Measurements from ENCODE around the gene PRMT3. TPM values are rescaled to one million over a fixed set of nuclear protein-coding genes. Genes with fewer than 3 reads are reported as not detected.

The PRMT3 gene
- total and polyA plus RNA-seq, 2 of the 4 experiments (the other 2 are of a cell fraction), result 8.8 to 11.3 TPM

DNA sequence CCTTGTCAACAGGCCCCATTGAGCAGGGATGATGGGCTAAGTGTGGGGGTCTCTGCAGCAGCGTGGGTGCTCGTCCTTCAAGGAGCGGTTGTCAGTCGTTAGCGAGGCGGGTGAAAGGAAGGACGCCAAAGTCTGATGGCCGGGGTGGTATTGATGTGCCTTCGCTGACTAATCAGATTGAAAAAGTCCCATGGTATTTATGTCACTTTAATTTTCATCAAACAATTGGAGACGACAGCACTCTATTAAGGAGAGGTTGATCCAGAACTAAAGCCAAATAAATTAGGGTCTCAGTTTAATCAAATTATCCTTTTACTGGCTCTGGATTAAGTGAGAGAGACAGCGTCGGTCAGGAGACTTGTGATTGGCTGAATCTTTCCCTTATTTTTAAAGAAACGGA is 14.4 kb upstream of the PRMT3 start:
- Histone ChIP-seq H3K14ac (replicated peaks; ENCODE audit: low read depth, low read length) (no peak overlapping the region), H2BK15ac (ENCODE audit: low read depth, low read length) (no peak overlapping the region), H2AK5ac (ENCODE audit: low read depth, low read length) (no peak overlapping the region), H3K79me1 (ENCODE audit: low read depth in 1 of 2, low read length in 2 of 2) (peaks cover 3 to 7% of the 10 kb centered on the region in 2 experiments; a peak in 3 of 4 replicates), H3K4ac (ENCODE audit: low read depth, low read length) (no peak overlapping the region), H3K18ac (ENCODE audit: low read depth, low read length) (no peak overlapping the region), H3K4me2 (ENCODE audit: low read depth, low read length) (no peak overlapping the region), H3K27ac (ENCODE audit: insufficient read depth, low read length) (no peak overlapping the region), H4K5ac (ENCODE audit: low read depth, low read length) (no peak overlapping the region), H4K8ac (ENCODE audit: low read depth in 2 of 2, low read length in 2 of 2) (no peak overlapping the region), H4K20me1 (ENCODE audit: insufficient read depth, low read length) (no peaks in the 10 kb centered on the region), H2BK20ac (ENCODE audit: low read depth, low read length) (no peak overlapping the region), H3K9me1 (ENCODE audit: insufficient read depth, low read length) (peaks cover 4% of the 10 kb centered on the region), H2BK5ac (ENCODE audit: low read depth, low read length, poor library complexity, severe bottlenecking) (no peak overlapping the region), H4K91ac (ENCODE audit: insufficient read depth, low read depth, low read length) (no peak overlapping the region), H3K9ac (ENCODE audit: low read depth, low read length) (no peak overlapping the region), H3K36me3 (ENCODE audit: control insufficient read depth, insufficient read depth, low read length) (peaks cover 3% of the 10 kb centered on the region), H3K4me1 (ENCODE audit: control insufficient read depth, insufficient read depth, low read length) (peaks cover 9% of the 10 kb centered on the region), H2BK120ac (ENCODE audit: low read depth, low read length) (no peak overlapping the region), H3K27me3 (ENCODE audit: control insufficient read depth, insufficient read depth, low read length) (no peaks in the 10 kb centered on the region), H2AK9ac (replicated peaks; ENCODE audit: low read depth, low read length, poor library complexity) (no peak overlapping the region), H3K56ac (ENCODE audit: extremely low read depth, insufficient read depth, low read length) (no peak overlapping the region), H3K9me3 (ENCODE audit: control insufficient read depth, insufficient read depth, low read length) (no peaks in the 10 kb centered on the region), H3K23ac (ENCODE audit: low read depth, low read length) (no peak overlapping the region), H2AFZ (replicated peaks; ENCODE audit: low read length, poor library complexity) (no peak overlapping the region), H3K4me3 (ENCODE audit: insufficient read depth, low read depth, low read length) (no peak overlapping the region)
- POLR2A ChIA-PET (ENCODE audit: unreplicated experiment), result no interaction called here
- ATAC-seq (ENCODE audit: low read depth), result no peak
- 95% methylated on average over 4 of the region's 13 CpGs; no CpG with 5 or more reads in 1 of the 2 experiments for WGBS, 2 experiments (ENCODE audit: extremely low coverage in 2 of 2, insufficient read length in 1 of 2)
- DNase-seq, result no peak
- TF ChIP-seq MAZ (IDR thresholded peaks at IDR 0.05; ENCODE audit: borderline replicate concordance, low read depth, low read length) (no peak), MXI1 (IDR thresholded peaks at IDR 0.05; ENCODE audit: borderline replicate concordance, low read depth, low read length) (no peak), CEBPB (IDR thresholded peaks at IDR 0.05; ENCODE audit: low read depth, low read length) (no peak), BHLHE40 (IDR thresholded peaks at IDR 0.05; ENCODE audit: low read depth, low read length) (no peak)
- TF ChIP-seq, protein P1, sequence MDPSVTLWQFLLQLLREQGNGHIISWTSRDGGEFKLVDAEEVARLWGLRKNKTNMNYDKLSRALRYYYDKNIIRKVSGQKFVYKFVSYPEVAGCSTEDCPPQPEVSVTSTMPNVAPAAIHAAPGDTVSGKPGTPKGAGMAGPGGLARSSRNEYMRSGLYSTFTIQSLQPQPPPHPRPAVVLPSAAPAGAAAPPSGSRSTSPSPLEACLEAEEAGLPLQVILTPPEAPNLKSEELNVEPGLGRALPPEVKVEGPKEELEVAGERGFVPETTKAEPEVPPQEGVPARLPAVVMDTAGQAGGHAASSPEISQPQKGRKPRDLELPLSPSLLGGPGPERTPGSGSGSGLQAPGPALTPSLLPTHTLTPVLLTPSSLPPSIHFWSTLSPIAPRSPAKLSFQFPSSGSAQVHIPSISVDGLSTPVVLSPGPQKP (IDR thresholded peaks at IDR 0.05; ENCODE audit: borderline replicate concordance, low read depth, low read length), result no peak
- TF ChIP-seq, protein P2, sequence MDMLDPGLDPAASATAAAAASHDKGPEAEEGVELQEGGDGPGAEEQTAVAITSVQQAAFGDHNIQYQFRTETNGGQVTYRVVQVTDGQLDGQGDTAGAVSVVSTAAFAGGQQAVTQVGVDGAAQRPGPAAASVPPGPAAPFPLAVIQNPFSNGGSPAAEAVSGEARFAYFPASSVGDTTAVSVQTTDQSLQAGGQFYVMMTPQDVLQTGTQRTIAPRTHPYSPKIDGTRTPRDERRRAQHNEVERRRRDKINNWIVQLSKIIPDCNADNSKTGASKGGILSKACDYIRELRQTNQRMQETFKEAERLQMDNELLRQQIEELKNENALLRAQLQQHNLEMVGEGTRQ (IDR thresholded peaks at IDR 0.05; ENCODE audit: low read depth, low read length), result no peak
- in situ Hi-C loops (cut with MboI; ENCODE audit: low sequenced_read_pairs) (loop anchor here (25.0 kb wide), 1 partner anchor 436 kb away; no protein-coding TSS in a partner anchor), intact Hi-C loops (cut with micrococcal nuclease) (no loop called here), dilution Hi-C loops (cut with HindIII; ENCODE audit: low sequenced_read_pairs, unreplicated experiment) (no loop called here)
- BruUV-seq (replicated peaks), result no TSS peak
- CTCF ChIA-PET, result interaction anchor here (1.3 kb wide), 1 partner anchor 9 kb away, joined by 3 read pairs; the partner anchor contains the start of gene HTATIP2
